Measurements from ENCODE around the gene KIF5B.

Gene KIF5B

DNA sequence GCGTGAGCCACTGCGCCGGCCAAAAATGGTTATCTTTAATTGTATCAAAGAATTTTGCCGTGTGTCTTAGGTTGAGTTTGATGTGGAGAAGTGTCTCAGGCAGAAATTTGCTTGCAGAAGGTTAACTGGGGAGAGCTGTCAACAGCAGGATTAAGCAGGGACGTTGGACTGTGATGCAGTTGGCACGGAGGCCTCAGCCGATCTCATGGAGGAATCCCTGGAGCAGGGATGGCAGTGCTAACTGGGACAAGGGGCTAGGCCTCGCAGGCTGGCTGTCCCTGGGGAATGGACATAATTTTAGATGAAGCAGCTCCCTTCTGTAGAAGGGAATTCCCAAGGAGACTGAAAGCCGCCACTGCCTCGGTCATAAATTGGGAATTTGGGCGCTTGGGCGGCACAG lies 12.3 kb upstream of the KIF5B start:
- no peak for TF ChIP-seq CTCF (IDR thresholded peaks at IDR 0.05)

DNA sequence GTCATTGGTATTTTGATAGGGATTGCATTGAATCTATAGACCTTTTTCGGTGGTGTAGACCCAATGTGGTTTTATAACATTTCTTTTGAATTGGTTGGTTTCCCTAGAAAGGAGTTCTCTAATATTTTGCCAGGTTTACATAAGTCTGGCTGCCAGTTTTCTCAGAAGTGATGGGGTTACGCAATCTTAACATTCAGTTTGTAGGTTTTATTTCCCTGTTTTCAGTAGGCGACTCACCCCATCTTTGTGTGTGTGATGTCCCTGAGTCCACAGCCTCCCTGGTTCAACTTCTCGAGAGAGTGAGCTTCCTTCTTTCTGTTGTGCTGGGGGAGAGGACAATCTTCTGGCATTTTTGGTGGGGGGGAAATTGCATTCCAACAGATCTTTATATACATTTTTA lies 9.6 kb upstream of the KIF5B start:
- TF ChIP-seq CTCF (IDR thresholded peaks at IDR 0.05), result no peak

DNA sequence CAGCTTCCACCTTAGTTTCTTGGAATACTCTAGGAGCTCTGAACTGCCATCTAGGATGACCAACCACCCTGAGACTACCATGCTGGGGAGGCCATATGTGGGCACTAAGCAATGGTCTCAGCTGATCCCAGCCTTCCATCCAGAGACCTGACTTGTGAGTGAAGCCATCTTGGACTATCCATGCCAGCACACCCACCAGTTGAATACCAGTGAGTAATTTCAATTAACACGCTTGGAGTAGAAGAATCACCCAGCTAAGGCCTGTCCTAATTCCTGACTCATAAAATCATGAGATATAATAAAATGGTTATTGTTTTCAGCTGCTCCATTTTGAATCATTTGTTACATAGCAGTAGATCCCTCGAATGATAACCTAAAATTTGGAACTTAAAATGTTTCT lies 5.2 kb upstream of the KIF5B start:
- no peak for TF ChIP-seq CTCF (IDR thresholded peaks at IDR 0.05)

DNA sequence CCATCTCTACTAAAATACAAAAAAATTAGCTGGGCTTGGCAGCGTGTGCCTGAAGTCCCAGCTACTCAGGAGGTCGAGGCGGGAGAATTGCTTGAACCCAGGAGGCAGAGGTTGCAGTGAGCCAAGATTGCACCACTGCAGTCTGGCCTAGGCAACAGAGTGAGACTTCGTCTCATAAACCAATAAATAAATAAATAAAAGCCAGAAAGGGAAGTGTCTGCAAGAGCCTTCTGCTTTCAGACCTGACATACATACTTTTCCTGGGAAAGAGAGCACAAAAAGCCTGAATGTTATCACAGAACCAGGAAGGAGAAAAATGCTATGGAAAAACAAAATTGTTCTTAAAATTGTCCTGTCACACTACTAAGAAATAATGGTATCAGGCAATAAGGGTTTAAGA lies 4.1 kb upstream of the KIF5B start:
- no peak for TF ChIP-seq CTCF (IDR thresholded peaks at IDR 0.05)

DNA sequence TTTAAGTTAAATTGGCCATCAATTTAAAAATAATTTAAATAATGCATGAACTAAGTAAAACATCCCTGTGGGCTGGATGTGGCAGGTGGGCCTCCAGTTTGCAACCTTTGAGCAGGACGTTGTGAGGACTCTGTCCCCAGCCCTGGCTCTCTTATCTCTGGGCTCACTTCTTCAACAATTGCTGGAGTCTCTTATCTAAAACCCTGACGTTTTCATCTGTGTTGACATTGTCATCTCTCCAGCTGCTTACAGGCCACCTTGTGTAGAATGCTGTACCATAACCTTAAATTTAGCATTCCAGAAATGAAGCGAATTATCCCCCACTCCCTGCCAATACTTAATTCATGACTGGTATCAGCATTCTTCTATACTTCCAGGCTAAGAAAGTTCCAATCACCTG lies 3.2 kb upstream of the KIF5B start:
- no peak for TF ChIP-seq CTCF (IDR thresholded peaks at IDR 0.05)

GRCh38 chr10:32057036-32057372 lies 779 bp upstream of the KIF5B start:
- TF ChIP-seq CTCF (IDR thresholded peaks at IDR 0.05), result no peak

- TF ChIP-seq CTCF (IDR thresholded peaks at IDR 0.05), result no peak
These were observed 618 bp downstream of the KIF5B start for GRCh38 chr10:32055478-32056135.

DNA sequence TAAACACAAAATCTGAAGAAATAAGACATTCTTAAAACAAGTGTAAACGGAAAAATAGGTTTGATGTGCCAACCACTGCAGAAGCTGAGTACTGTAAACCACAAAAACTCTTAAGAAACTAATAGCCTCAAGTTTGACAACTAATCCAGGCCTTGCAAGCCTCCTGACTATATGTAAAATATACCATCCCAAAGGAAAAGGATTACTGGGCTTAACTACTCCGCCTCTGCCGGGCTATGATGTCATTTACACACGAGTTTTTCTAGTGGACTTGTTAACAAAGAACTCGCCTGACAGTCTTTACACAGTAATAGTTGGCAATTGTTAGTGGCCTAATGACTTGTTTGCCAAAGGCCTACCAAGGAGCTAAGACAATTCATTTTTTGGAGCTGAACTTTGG lies 2.1 kb downstream of the KIF5B start:
- TF ChIP-seq CTCF (IDR thresholded peaks at IDR 0.05), result no peak

Measured in LNCAP (cell line).